Activated B cell treated with CpG ODN at 0.5 μM for 24 hours (primary cell): ENCODE results near the gene DSPP. TPM values are rescaled to one million over a fixed set of nuclear protein-coding genes. Genes with fewer than 3 reads are reported as not detected.
"Not testable (repeated sequence)": the region's sequence is repeated elsewhere in the genome, so short reads cannot be mapped to it uniquely, and the experiment has no call there.

Experiments used
- ATAC-seq: fragments of 200-7000 bp; cut with Tn5 transposase; one replicate; pipeline ENCODE4 v1.10.0; 2021; ENCODE audit warnings: low read depth, mild to moderate bottlenecking, moderate library complexity
- CTCF ChIA-PET: fragments of 350-600 bp; sonication (Branson Sonifier 250); formaldehyde crosslinking; loops from one replicate; lab custom pipeline; 2021; ENCODE audit warnings: antibody characterized with exemption; lab: Charles Lee
- POLR2A ChIA-PET: fragments of 350-600 bp; sonication (Branson Sonifier 250); formaldehyde crosslinking; loops from one replicate; lab custom pipeline; 2021; ENCODE audit warnings: antibody characterized with exemption; lab: Charles Lee
- DNase-seq: peaks from one replicate; pipeline ENCODE4 v3.0.0; 2022
- H3K27ac Mint-ChIP-seq: one replicate; pipeline ENCODE4 v1.8.0; 2020; ENCODE audit warnings: mixed read lengths
- H3K27me3 Mint-ChIP-seq: one replicate; pipeline ENCODE4 v1.8.0; 2021; ENCODE audit warnings: mixed read lengths
- H3K36me3 Mint-ChIP-seq: one replicate; pipeline ENCODE4 v1.8.0; 2021; ENCODE audit warnings: low read depth, mixed read lengths
- H3K4me1 Mint-ChIP-seq: one replicate; pipeline ENCODE4 v1.8.0; 2021; ENCODE audit warnings: mixed read lengths
- H3K4me3 Mint-ChIP-seq: one replicate; pipeline ENCODE4 v1.8.0; 2020; ENCODE audit warnings: mild to moderate bottlenecking, mixed read lengths
- H3K9me3 Mint-ChIP-seq: one replicate; pipeline ENCODE4 v1.8.0; 2020; ENCODE audit warnings: mixed read lengths
- intact Hi-C: fragments of 100-400 bp; cut with micrococcal nuclease; formaldehyde crosslinking; loops from one replicate; pipeline ENCODE4 v1.15.1; 2024
- total RNA-seq: library from RNA; stranded (reverse); gene quantifications from 2 replicates; pipeline ENCODE4 v1.2.3, GENCODE V29; 2022
- TF ChIP-seq, protein P1 (sequence below): fragments of 200-600 bp; IDR thresholded peaks from one replicate; pipeline ENCODE4 v1.8.0; 2022; ENCODE audit warnings: antibody characterized with exemption, mild to moderate bottlenecking

DSPP gene
- total RNA-seq, 1 donor from 2014 or later, result not detected

DNA sequence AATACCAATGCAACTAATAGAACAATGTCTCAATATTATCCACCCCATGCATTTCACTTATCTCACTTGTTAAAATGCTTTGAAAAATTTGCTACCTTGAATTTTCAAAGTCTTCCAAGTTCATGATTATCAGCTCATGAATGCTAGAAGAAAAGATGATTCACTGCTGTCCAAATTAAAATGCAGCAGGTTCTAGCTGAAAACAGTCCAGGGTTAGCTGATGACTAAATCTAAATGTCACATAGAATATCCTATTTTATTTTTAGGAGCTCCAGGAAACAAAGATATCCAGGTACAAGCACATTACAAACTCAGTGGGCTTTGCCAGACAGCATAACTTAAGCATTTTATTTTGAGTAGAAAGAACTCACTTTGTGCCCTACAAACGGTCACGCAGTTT lies 41.1 kb upstream of the DSPP start:
- Mint-ChIP-seq H3K27ac (no peak overlapping the region), H3K4me1 (no peaks in the 10 kb centered on the region), H3K9me3 (no peaks in the 10 kb centered on the region), H3K4me3 (no peak overlapping the region), H3K27me3 (peaks cover 11% of the 10 kb centered on the region), H3K36me3 (no peaks in the 10 kb centered on the region)
- intact Hi-C loops, result no loop called here
- ChIA-PET CTCF (no interaction called here), POLR2A (no interaction called here)
- no peak for DNase-seq
- no peak for ATAC-seq
- TF ChIP-seq, protein P1, sequence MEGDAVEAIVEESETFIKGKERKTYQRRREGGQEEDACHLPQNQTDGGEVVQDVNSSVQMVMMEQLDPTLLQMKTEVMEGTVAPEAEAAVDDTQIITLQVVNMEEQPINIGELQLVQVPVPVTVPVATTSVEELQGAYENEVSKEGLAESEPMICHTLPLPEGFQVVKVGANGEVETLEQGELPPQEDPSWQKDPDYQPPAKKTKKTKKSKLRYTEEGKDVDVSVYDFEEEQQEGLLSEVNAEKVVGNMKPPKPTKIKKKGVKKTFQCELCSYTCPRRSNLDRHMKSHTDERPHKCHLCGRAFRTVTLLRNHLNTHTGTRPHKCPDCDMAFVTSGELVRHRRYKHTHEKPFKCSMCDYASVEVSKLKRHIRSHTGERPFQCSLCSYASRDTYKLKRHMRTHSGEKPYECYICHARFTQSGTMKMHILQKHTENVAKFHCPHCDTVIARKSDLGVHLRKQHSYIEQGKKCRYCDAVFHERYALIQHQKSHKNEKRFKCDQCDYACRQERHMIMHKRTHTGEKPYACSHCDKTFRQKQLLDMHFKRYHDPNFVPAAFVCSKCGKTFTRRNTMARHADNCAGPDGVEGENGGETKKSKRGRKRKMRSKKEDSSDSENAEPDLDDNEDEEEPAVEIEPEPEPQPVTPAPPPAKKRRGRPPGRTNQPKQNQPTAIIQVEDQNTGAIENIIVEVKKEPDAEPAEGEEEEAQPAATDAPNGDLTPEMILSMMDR, result no peak

GRCh38 chr4:87570290-87570805 lies 38.0 kb upstream of the DSPP start:
- intact Hi-C loops, result no loop called here

GRCh38 chr4:87574376-87574775 lies 34.0 kb upstream of the DSPP start:
- CTCF ChIA-PET, H3K4me3 Mint-ChIP-seq, DNase-seq, intact Hi-C loops, H3K27ac Mint-ChIP-seq, H3K4me1 Mint-ChIP-seq, H3K27me3 Mint-ChIP-seq, ATAC-seq, H3K9me3 Mint-ChIP-seq, H3K36me3 Mint-ChIP-seq, POLR2A ChIA-PET: not testable (repeated sequence)

More at GRCh38 chr4:87570290-87570805, 38.0 kb upstream of the DSPP start:
- H3K27me3 Mint-ChIP-seq, result peaks cover 11% of the 10 kb centered on the region
- no peaks in the 10 kb centered on the region for H3K4me1 Mint-ChIP-seq
- H3K9me3 Mint-ChIP-seq, result peaks cover 3% of the 10 kb centered on the region
- no peaks in the 10 kb centered on the region for H3K36me3 Mint-ChIP-seq
- H3K4me3 Mint-ChIP-seq, result no peak overlapping the region
- no peak overlapping the region for H3K27ac Mint-ChIP-seq
- ChIA-PET POLR2A (no interaction called here), CTCF (no interaction called here)
- no peak for DNase-seq
- ATAC-seq, result no peak
- TF ChIP-seq, protein P1, result no peak

DNA sequence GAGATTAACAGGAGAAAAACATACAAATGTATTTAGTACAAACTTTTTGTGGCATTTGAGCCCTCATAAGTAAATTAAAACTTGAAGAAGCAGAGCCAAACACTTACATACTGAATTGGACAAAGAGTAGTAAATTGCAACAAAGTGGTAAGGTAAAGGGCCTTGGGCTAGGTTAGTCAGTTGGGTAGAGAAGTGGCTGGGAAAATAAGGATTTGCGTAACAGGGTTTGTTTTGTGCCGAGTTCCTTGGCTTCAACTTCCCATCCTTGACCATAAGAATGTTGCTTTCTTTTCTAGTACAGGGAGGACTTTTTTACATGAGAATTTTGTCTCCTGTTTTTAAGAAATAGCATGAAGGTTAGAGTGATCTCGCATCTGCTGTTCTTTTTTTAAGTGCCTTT lies 33.3 kb upstream of the DSPP start:
- Mint-ChIP-seq H3K27me3 (peaks cover 5% of the 10 kb centered on the region), H3K9me3 (peaks cover 3% of the 10 kb centered on the region), H3K4me1 (no peaks in the 10 kb centered on the region), H3K4me3 (no peak overlapping the region), H3K36me3 (no peaks in the 10 kb centered on the region), H3K27ac (no peak overlapping the region)
- ATAC-seq (no peak), DNase-seq (no peak)
- POLR2A ChIA-PET, result no interaction called here
- CTCF ChIA-PET, result no interaction called here
- TF ChIP-seq, protein P1, result no peak
- intact Hi-C loops, result no loop called here

- Mint-ChIP-seq H3K4me1 (no peaks in the 10 kb centered on the region), H3K36me3 (no peaks in the 10 kb centered on the region), H3K4me3 (no peak overlapping the region), H3K27me3 (peaks cover 5% of the 10 kb centered on the region), H3K9me3 (peaks cover 3% of the 10 kb centered on the region), H3K27ac (no peak overlapping the region)
- DNase-seq (no peak), ATAC-seq (no peak)
- ChIA-PET POLR2A (no interaction called here), CTCF (no interaction called here)
- TF ChIP-seq, protein P1, result no peak
- intact Hi-C loops, result no loop called here
Observed at GRCh38 chr4:87575408-87575807, 32.9 kb upstream of the DSPP start.

GRCh38 chr4:87575983-87576382 lies 32.3 kb upstream of the DSPP start:
- DNase-seq, result no peak
- POLR2A ChIA-PET, result no interaction called here
- no peak for ATAC-seq
- Mint-ChIP-seq H3K4me3 (no peak overlapping the region), H3K4me1 (no peaks in the 10 kb centered on the region), H3K36me3 (no peaks in the 10 kb centered on the region), H3K27ac (no peak overlapping the region), H3K27me3 (peaks cover 5% of the 10 kb centered on the region), H3K9me3 (peaks cover 3% of the 10 kb centered on the region)
- intact Hi-C loops, result no loop called here
- CTCF ChIA-PET, result no interaction called here
- TF ChIP-seq, protein P1, result no peak
